HCT116 (cell line): ENCODE data around the gene RAB11FIP2. TPM values are rescaled to one million over a fixed set of nuclear protein-coding genes. Genes with fewer than 3 reads are reported as not detected.

Experiments used
- ATAC-seq: fragments of 200-7000 bp; cut with Tn5 transposase; 2 replicates; pipeline ENCODE4 v1.9.1; 2020; ENCODE audit warnings: mild to moderate bottlenecking, moderate library complexity
- BruUV-seq: library from RNA; stranded (reverse); fragments of 400-500 nt; replicated peaks from 2 replicates; lab custom pipeline; 2021; lab: Mats Ljungman, UMichigan
- CTCF ChIA-PET: fragments of 300-600 bp; sonication (Branson Sonifier 250); formaldehyde crosslinking; loops from one replicate; lab custom pipeline; 2021; ENCODE audit warnings: antibody characterized with exemption; lab: Charles Lee
- POLR2A ChIA-PET: fragments of 300-600, 350-600 bp; sonication (Branson Sonifier 250); formaldehyde crosslinking; loops from one replicate; lab custom pipeline; 2021; ENCODE audit warnings: antibody characterized with exemption; lab: Charles Lee
- RAD21 ChIA-PET, 2 experiments: fragments of 300-600 bp; sonication (Branson Sonifier 250); formaldehyde crosslinking; loops; one replicate each; lab custom pipeline; 2023; ENCODE audit warnings: low total read pairs in 2 of 2; ENCODE audit not compliant: uncharacterized antibody in 2 of 2, unreplicated experiment in 2 of 2, low non-redundant PET in 1 of 2; lab: Charles Lee
- DNase-seq: peaks from one replicate; pipeline ENCODE4 v3.0.0-alpha.2; 2010; ENCODE audit warnings: low read depth, low spot score
- H2AFZ ChIP-seq: fragments of 200-600 bp; shearing (Covaris generic), sonication (generic); 2 replicates; pipeline ENCODE4 v1.6.1; 2017; ENCODE audit warnings: low read depth, mixed run types, mixed read lengths, antibody characterized with exemption, low read length; ENCODE audit not compliant: poor library complexity, severe bottlenecking
- H3K27ac ChIP-seq: 2 replicates; pipeline ENCODE4 v1.5.1; 2012; ENCODE audit warnings: low read depth, low read length
- H3K27me3 ChIP-seq: fragments of 200-600 bp; sonication (generic); 2 replicates; pipeline ENCODE4 v1.6.1; 2016; ENCODE audit warnings: mixed run types, low read length, mixed read lengths; ENCODE audit not compliant: insufficient read depth
- H3K36me3 ChIP-seq, 2 experiments: fragments of 200-500 bp in 1 of 2; fragments of 200-600 bp in 1 of 2; sonication (Bioruptor generic) in 1 of 2; sonication (generic) in 1 of 2; 2 replicates each; pipeline versions ENCODE4 v1.5.1 to v1.6.1; 2014 to 2016; ENCODE audit warnings: low read length in 2 of 2, inconsistent platforms in 1 of 2, mixed read lengths in 1 of 2, mixed run types in 1 of 2; ENCODE audit not compliant: insufficient read depth in 2 of 2, control insufficient read depth in 1 of 2
- H3K4me1 ChIP-seq, 2 experiments: fragments of 200-600 bp in 1 of 2; sonication (generic) in 1 of 2; 2 replicates each; pipeline versions ENCODE4 v1.5.1 to v1.6.1; 2012 to 2017; ENCODE audit warnings: low read length in 2 of 2, inconsistent platforms in 1 of 2, mild to moderate bottlenecking in 1 of 2, mixed read lengths in 1 of 2, mixed run types in 1 of 2, moderate library complexity in 1 of 2; ENCODE audit not compliant: insufficient read depth in 2 of 2, control insufficient read depth in 1 of 2
- H3K4me2 ChIP-seq: fragments of 200-600 bp; sonication (generic); 2 replicates; pipeline ENCODE4 v1.6.1; 2017; ENCODE audit warnings: mixed run types, low read length, mixed read lengths
- H3K4me3 ChIP-seq, 2 experiments: fragments of 200-600 bp in 1 of 2; sonication (generic) in 1 of 2; replicated peaks in 1 of 2; 2 replicates each; pipeline ENCODE4 v1.5.1; 2011 to 2016; ENCODE audit warnings: low read length in 2 of 2, control low read depth in 1 of 2, low read depth in 1 of 2, mild to moderate bottlenecking in 1 of 2, mixed read lengths in 1 of 2, mixed run types in 1 of 2
- H3K79me2 ChIP-seq: fragments of 200-600 bp; sonication (generic); 2 replicates; pipeline ENCODE4 v1.6.1; 2017; ENCODE audit warnings: mild to moderate bottlenecking, mixed run types, low read length, moderate library complexity, mixed read lengths; ENCODE audit not compliant: insufficient read depth
- H3K9ac ChIP-seq: fragments of 200-600 bp; sonication (generic); 2 replicates; pipeline ENCODE4 v1.6.1; 2016; ENCODE audit warnings: low read length, mixed read lengths
- H3K9me2 ChIP-seq: fragments of 200-600 bp; sonication (generic), shearing (Covaris generic); 2 replicates; pipeline ENCODE4 v1.6.1; 2017; ENCODE audit warnings: mixed run types, mild to moderate bottlenecking, moderate library complexity; ENCODE audit not compliant: insufficient read depth
- H3K9me3 ChIP-seq, 2 experiments: fragments of 200-500 bp in 1 of 2; fragments of 200-600 bp in 1 of 2; sonication (Bioruptor generic) in 1 of 2; sonication (generic) in 1 of 2; 2 replicates each; pipeline ENCODE4 v1.6.1; 2014 to 2017; ENCODE audit warnings: low read length in 2 of 2, mixed read lengths in 2 of 2, inconsistent platforms in 1 of 2, low read depth in 1 of 2, mild to moderate bottlenecking in 1 of 2, mixed run types in 1 of 2, moderate library complexity in 1 of 2; ENCODE audit not compliant: control insufficient read depth in 1 of 2, insufficient read depth in 1 of 2
- H4K20me1 ChIP-seq: fragments of 200-600 bp; sonication (generic), shearing (Covaris generic); 2 replicates; pipeline ENCODE4 v1.6.1; 2017; ENCODE audit warnings: mixed run types, mild to moderate bottlenecking, moderate library complexity; ENCODE audit not compliant: insufficient read depth
- CEBPB ChIP-seq: IDR thresholded peaks from 2 replicates; pipeline ENCODE4 v1.6.1; 2012; ENCODE audit warnings: low read depth
- EGR1 ChIP-seq: IDR thresholded peaks from 2 replicates; pipeline ENCODE4 v1.6.1; 2012; ENCODE audit warnings: low read depth
- ELF1 ChIP-seq: IDR thresholded peaks from 2 replicates; pipeline ENCODE4 v1.6.1; 2012; ENCODE audit warnings: low read depth, borderline replicate concordance
- EZH2 ChIP-seq: fragments of 200-600 bp; sonication (generic); IDR thresholded peaks from 2 replicates; pipeline ENCODE4 v1.6.1; 2017; ENCODE audit warnings: antibody characterized with exemption, mixed run types
- JUND ChIP-seq: IDR thresholded peaks from 2 replicates; pipeline ENCODE4 v1.6.1; 2012
- POLR2A ChIP-seq: IDR thresholded peaks from 2 replicates; pipeline ENCODE4 v1.7.0; 2011; ENCODE audit warnings: borderline replicate concordance; ENCODE audit not compliant: insufficient read depth, insufficient read length; ENCODE audit errors: extremely low read depth
- POLR2AphosphoS5 ChIP-seq: IDR thresholded peaks from 2 replicates; pipeline ENCODE4 v1.6.1; 2011; ENCODE audit warnings: mild to moderate bottlenecking, low read depth, low read length, moderate library complexity
- RAD21 ChIP-seq: IDR thresholded peaks from 2 replicates; pipeline ENCODE4 v1.6.1; 2012; ENCODE audit warnings: low read depth, mild to moderate bottlenecking
- YY1 ChIP-seq: IDR thresholded peaks from 2 replicates; pipeline ENCODE4 v1.6.1; 2011; ENCODE audit warnings: low read length, low read depth, moderate library complexity, mild to moderate bottlenecking; ENCODE audit not compliant: insufficient replicate concordance; ENCODE audit errors: extremely low read depth
- ZFX ChIP-seq: fragments of 450-650 bp; IDR thresholded peaks from 2 replicates; pipeline ENCODE4 v1.6.1; 2017
- intact Hi-C: fragments of 100-400 bp; cut with micrococcal nuclease; formaldehyde crosslinking; loops from 2 replicates; pipeline ENCODE4 v1.10.0; 2022
- total RNA-seq: library from RNA; stranded (reverse); gene quantifications from one replicate; pipeline ENCODE4 v1.2.1, GENCODE V29; 2021; ENCODE audit not compliant: unreplicated experiment
- TF ChIP-seq, protein P1 (sequence below): IDR thresholded peaks from 2 replicates; pipeline ENCODE4 v1.6.1; 2012; ENCODE audit warnings: low read depth
- TF ChIP-seq, protein P2 (sequence below): IDR thresholded peaks from 2 replicates; pipeline ENCODE4 v1.6.1; 2011; ENCODE audit warnings: mild to moderate bottlenecking, low read length, moderate library complexity; ENCODE audit not compliant: insufficient replicate concordance; ENCODE audit errors: extremely low read depth
- TF ChIP-seq, protein P3 (sequence below): IDR thresholded peaks from 2 replicates; pipeline ENCODE4 v1.6.1; 2012
- TF ChIP-seq, protein P4 (sequence below), 3 experiments: fragments of 200-600 bp in 1 of 3; sonication (generic) in 1 of 3; IDR thresholded peaks in 2 of 3; conservative IDR thresholded peaks in 1 of 3; 2 replicates each; pipeline ENCODE4 v1.5.1; 2012 to 2017; ENCODE audit warnings: low read depth in 2 of 3, low read length in 2 of 3, antibody characterized with exemption in 1 of 3, borderline replicate concordance in 1 of 3, control low read depth in 1 of 3, mild to moderate bottlenecking in 1 of 3, mixed read lengths in 1 of 3, mixed run types in 1 of 3, moderate library complexity in 1 of 3; ENCODE audit not compliant: insufficient read depth in 1 of 3

Gene RAB11FIP2
- total RNA-seq, 1 experiment from 2014 or later = 16.8 TPM

DNA sequence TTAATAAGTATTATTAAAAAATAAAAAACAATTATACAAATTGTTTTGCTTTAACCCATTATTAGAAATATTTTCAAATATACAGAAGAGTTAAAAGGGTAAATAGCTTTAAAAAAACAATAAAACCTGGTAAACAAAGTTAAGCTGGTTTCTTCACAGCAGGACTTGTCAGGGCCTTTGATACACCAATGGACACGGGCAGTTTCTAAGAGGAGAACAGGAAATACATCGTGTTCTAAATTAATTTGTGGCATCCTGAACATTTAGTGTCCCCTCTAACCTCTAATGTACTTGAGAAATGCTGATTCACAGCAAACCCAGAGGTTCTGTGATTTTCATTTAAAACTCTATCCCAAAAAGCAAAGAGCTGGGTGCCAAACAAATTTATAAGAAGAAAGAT lies 80.8 kb downstream of the RAB11FIP2 start:
- H3K9me2 ChIP-seq = no peaks in the 10 kb centered on the region
- CTCF ChIA-PET = no interaction called here

More for the DNA sequence above, 80.8 kb downstream of the RAB11FIP2 start:
- intact Hi-C loops = no loop called here
- no peak overlapping the region for H3K4me3 ChIP-seq
- no peak for ATAC-seq
- no peak overlapping the region for H3K4me2 ChIP-seq
- no peaks in the 10 kb centered on the region for H3K36me3 ChIP-seq
- no peaks in the 10 kb centered on the region for H3K4me1 ChIP-seq
- H3K9me3 ChIP-seq = no peaks in the 10 kb centered on the region
- no peak overlapping the region for H2AFZ ChIP-seq
- no peak overlapping the region for H3K27ac ChIP-seq
- no TSS peak for BruUV-seq
- H3K79me2 ChIP-seq = no peaks in the 10 kb centered on the region
- ChIA-PET POLR2A (no interaction called here), RAD21 (no interaction called here)
- H3K27me3 ChIP-seq = peaks cover 42% of the 10 kb centered on the region
- no peak for DNase-seq
- H4K20me1 ChIP-seq = no peaks in the 10 kb centered on the region
- no peak overlapping the region for H3K9ac ChIP-seq
- TF ChIP-seq, protein P1, sequence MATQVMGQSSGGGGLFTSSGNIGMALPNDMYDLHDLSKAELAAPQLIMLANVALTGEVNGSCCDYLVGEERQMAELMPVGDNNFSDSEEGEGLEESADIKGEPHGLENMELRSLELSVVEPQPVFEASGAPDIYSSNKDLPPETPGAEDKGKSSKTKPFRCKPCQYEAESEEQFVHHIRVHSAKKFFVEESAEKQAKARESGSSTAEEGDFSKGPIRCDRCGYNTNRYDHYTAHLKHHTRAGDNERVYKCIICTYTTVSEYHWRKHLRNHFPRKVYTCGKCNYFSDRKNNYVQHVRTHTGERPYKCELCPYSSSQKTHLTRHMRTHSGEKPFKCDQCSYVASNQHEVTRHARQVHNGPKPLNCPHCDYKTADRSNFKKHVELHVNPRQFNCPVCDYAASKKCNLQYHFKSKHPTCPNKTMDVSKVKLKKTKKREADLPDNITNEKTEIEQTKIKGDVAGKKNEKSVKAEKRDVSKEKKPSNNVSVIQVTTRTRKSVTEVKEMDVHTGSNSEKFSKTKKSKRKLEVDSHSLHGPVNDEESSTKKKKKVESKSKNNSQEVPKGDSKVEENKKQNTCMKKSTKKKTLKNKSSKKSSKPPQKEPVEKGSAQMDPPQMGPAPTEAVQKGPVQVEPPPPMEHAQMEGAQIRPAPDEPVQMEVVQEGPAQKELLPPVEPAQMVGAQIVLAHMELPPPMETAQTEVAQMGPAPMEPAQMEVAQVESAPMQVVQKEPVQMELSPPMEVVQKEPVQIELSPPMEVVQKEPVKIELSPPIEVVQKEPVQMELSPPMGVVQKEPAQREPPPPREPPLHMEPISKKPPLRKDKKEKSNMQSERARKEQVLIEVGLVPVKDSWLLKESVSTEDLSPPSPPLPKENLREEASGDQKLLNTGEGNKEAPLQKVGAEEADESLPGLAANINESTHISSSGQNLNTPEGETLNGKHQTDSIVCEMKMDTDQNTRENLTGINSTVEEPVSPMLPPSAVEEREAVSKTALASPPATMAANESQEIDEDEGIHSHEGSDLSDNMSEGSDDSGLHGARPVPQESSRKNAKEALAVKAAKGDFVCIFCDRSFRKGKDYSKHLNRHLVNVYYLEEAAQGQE = no peak
- TF ChIP-seq, protein P2, sequence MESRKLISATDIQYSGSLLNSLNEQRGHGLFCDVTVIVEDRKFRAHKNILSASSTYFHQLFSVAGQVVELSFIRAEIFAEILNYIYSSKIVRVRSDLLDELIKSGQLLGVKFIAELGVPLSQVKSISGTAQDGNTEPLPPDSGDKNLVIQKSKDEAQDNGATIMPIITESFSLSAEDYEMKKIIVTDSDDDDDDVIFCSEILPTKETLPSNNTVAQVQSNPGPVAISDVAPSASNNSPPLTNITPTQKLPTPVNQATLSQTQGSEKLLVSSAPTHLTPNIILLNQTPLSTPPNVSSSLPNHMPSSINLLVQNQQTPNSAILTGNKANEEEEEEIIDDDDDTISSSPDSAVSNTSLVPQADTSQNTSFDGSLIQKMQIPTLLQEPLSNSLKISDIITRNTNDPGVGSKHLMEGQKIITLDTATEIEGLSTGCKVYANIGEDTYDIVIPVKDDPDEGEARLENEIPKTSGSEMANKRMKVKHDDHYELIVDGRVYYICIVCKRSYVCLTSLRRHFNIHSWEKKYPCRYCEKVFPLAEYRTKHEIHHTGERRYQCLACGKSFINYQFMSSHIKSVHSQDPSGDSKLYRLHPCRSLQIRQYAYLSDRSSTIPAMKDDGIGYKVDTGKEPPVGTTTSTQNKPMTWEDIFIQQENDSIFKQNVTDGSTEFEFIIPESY = no peak
- TF ChIP-seq ELF1 (no peak), EGR1 (no peak), POLR2A (no peak), EZH2 (no peak), POLR2AphosphoS5 (no peak), ZFX (no peak), RAD21 (no peak), JUND (no peak), YY1 (no peak), CEBPB (no peak)
- TF ChIP-seq, protein P3, sequence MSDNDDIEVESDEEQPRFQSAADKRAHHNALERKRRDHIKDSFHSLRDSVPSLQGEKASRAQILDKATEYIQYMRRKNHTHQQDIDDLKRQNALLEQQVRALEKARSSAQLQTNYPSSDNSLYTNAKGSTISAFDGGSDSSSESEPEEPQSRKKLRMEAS = no peak
- TF ChIP-seq, protein P4, sequence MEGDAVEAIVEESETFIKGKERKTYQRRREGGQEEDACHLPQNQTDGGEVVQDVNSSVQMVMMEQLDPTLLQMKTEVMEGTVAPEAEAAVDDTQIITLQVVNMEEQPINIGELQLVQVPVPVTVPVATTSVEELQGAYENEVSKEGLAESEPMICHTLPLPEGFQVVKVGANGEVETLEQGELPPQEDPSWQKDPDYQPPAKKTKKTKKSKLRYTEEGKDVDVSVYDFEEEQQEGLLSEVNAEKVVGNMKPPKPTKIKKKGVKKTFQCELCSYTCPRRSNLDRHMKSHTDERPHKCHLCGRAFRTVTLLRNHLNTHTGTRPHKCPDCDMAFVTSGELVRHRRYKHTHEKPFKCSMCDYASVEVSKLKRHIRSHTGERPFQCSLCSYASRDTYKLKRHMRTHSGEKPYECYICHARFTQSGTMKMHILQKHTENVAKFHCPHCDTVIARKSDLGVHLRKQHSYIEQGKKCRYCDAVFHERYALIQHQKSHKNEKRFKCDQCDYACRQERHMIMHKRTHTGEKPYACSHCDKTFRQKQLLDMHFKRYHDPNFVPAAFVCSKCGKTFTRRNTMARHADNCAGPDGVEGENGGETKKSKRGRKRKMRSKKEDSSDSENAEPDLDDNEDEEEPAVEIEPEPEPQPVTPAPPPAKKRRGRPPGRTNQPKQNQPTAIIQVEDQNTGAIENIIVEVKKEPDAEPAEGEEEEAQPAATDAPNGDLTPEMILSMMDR (IDR thresholded peaks at IDR 0.05 in 2 of 3, conservative IDR thresholded peaks at IDR 0.05 in 1 of 3; ENCODE audit: borderline replicate concordance in 1 of 3, insufficient read depth in 1 of 3, low read depth in 2 of 3, low read length in 2 of 3) = no peak
